NK-92 (cell line): ENCODE results near the gene MAB21L3.

ENCODE experiments used
- DNase-seq: peaks from one replicate; lab custom pipeline; 2025; ENCODE audit not compliant: unreplicated experiment; lab: John Stamatoyannopoulos, UW

Gene MAB21L3

GRCh38 chr1:116110567-116111523 lies at the start of gene MAB21L3:
TSS of gene MAB21L3 (plus strand) at chr1:116111399. CDS start at chr1:116112616, 1,217 bp downstream.
- DNase-seq, result no peak

GRCh38 chr1:116062201-116062600 lies 49.0 kb upstream of the MAB21L3 start:
- no peak for DNase-seq

GRCh38 chr1:116064616-116065015 lies 46.6 kb upstream of the MAB21L3 start:
- no peak for DNase-seq

- no peak for DNase-seq
Observed at GRCh38 chr1:116066868-116067565, 44.2 kb upstream of the MAB21L3 start.

GRCh38 chr1:116067566-116067890 lies 43.7 kb upstream of the MAB21L3 start:
- no peak for DNase-seq

GRCh38 chr1:116075575-116075974 lies 35.6 kb upstream of the MAB21L3 start:
- no peak for DNase-seq

GRCh38 chr1:116075990-116076389 lies 35.2 kb upstream of the MAB21L3 start:
- no peak for DNase-seq

- DNase-seq, result no peak
Observed at GRCh38 chr1:116076831-116077230, 34.4 kb upstream of the MAB21L3 start.

GRCh38 chr1:116078699-116079223 lies 32.4 kb upstream of the MAB21L3 start:
- DNase-seq, result no peak

- no peak for DNase-seq
Observed at GRCh38 chr1:116087628-116088027, 23.6 kb upstream of the MAB21L3 start.

- no peak for DNase-seq
Observed at GRCh38 chr1:116089870-116090269, 21.3 kb upstream of the MAB21L3 start.

GRCh38 chr1:116091083-116091482 lies 20.1 kb upstream of the MAB21L3 start:
- DNase-seq, result no peak

GRCh38 chr1:116092752-116093489 lies 18.3 kb upstream of the MAB21L3 start:
- no peak for DNase-seq

GRCh38 chr1:116095027-116095426 lies 16.2 kb upstream of the MAB21L3 start:
- no peak for DNase-seq

- no peak for DNase-seq
Observed at GRCh38 chr1:116096013-116096618, 15.1 kb upstream of the MAB21L3 start.

GRCh38 chr1:116097626-116098025 lies 13.6 kb upstream of the MAB21L3 start:
- DNase-seq, result no peak

GRCh38 chr1:116099379-116099778 lies 11.8 kb upstream of the MAB21L3 start:
- DNase-seq, result no peak

GRCh38 chr1:116099919-116100318 lies 11.3 kb upstream of the MAB21L3 start:
- no peak for DNase-seq

- DNase-seq, result no peak
Observed at GRCh38 chr1:116104667-116105066, 6.5 kb upstream of the MAB21L3 start.

GRCh38 chr1:116105996-116106395 lies 5.2 kb upstream of the MAB21L3 start:
- DNase-seq, result no peak

GRCh38 chr1:116106646-116107045 lies 4.6 kb upstream of the MAB21L3 start:
- no peak for DNase-seq
